IPS DF 6.9 (cell line): ENCODE results near the gene TIPARP.
"Not testable (repeated sequence)": the region's sequence is repeated elsewhere in the genome, so short reads cannot be mapped to it uniquely, and the experiment has no call there.

Experiments used
- DNase-seq: peaks from one replicate; pipeline ENCODE4 v3.0.0-alpha.2; 2013; ENCODE audit warnings: low read depth, low spot score
- H3K27ac ChIP-seq: one replicate; pipeline ENCODE4 v1.5.1; 2013; ENCODE audit warnings: low read length, control low read depth
- H3K27me3 ChIP-seq: 2 replicates; pipeline ENCODE4 v1.6.1; 2013; ENCODE audit warnings: mild to moderate bottlenecking, low read length; ENCODE audit not compliant: control insufficient read depth, insufficient read depth
- H3K36me3 ChIP-seq: 2 replicates; pipeline ENCODE4 v1.6.1; 2013; ENCODE audit warnings: low read length; ENCODE audit not compliant: control insufficient read depth, insufficient read depth
- H3K4me1 ChIP-seq: 2 replicates; pipeline ENCODE4 v1.6.1; 2013; ENCODE audit warnings: low read length; ENCODE audit not compliant: control insufficient read depth, insufficient read depth
- H3K4me3 ChIP-seq: 2 replicates; pipeline ENCODE4 v1.5.1; 2013; ENCODE audit warnings: mild to moderate bottlenecking, low read length
- H3K9me3 ChIP-seq: 2 replicates; pipeline ENCODE4 v1.6.1; 2013; ENCODE audit warnings: low read length, inconsistent platforms; ENCODE audit not compliant: control insufficient read depth, insufficient read depth
- WGBS: extraction: QIAGEN DNeasy Blood & Tissue Kit; methylation state at CpG from one replicate; pipeline ENCODE4 v1.1.7; 2013; ENCODE audit warnings: mixed read lengths, missing lambda C conversion rate; ENCODE audit not compliant: insufficient read length, insufficient coverage; 5-methylcytosine and 5-hydroxymethylcytosine counted together

The TIPARP gene

GRCh38 chr3:156711944-156712343 lies 37.6 kb downstream of the TIPARP start:
- not testable (repeated sequence) for H3K36me3 ChIP-seq, H3K4me3 ChIP-seq, H3K27me3 ChIP-seq, H3K4me1 ChIP-seq, H3K9me3 ChIP-seq, H3K27ac ChIP-seq, DNase-seq
- WGBS, result no CpG with 5 or more reads among the region's 4 CpGs

GRCh38 chr3:156716105-156716862 lies 41.9 kb downstream of the TIPARP start:
- Histone ChIP-seq H3K27me3 (no peaks in the 10 kb centered on the region), H3K4me1 (no peaks in the 10 kb centered on the region; the same call in 1 of the 2 replicates), H3K4me3 (no peak overlapping the region), H3K27ac (no peak overlapping the region), H3K36me3 (no peaks in the 10 kb centered on the region), H3K9me3 (no peaks in the 10 kb centered on the region)
- no peak for DNase-seq
- WGBS, result no CpG with 5 or more reads among the region's 6 CpGs

- no peaks in the 10 kb centered on the region for H3K27me3 ChIP-seq
- H3K9me3 ChIP-seq, result no peaks in the 10 kb centered on the region
- WGBS, result no CpG with 5 or more reads among the region's 3 CpGs
- H3K4me1 ChIP-seq, result no peaks in the 10 kb centered on the region; the same call in 1 of the 2 replicates
- H3K4me3 ChIP-seq, result no peak overlapping the region
- no peaks in the 10 kb centered on the region for H3K36me3 ChIP-seq
- H3K27ac ChIP-seq, result no peak overlapping the region
- DNase-seq, result no peak
Observed at GRCh38 chr3:156718622-156719306, 44.4 kb downstream of the TIPARP start.

DNA sequence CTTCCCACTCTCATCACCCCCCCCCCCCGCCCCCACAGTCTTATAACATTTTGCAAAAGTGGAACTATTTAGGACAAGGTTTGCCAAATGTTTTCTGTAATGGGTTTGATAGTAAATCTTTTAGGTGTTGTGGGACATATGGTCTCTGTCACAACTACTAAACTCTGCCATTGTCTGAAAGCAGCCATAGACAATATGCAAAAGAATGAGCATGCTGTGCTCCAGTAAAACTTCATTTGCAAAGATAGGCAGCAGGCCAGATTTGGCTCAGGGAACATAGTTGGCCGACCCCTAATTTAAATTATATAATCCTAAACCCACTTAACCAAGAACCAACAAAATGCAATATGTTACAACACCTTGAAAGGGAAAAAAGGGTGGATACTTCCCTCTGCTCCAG lies 46.4 kb downstream of the TIPARP start:
- Histone ChIP-seq H3K27ac (no peak overlapping the region), H3K4me1 (no peaks in the 10 kb centered on the region; the same call in 1 of the 2 replicates), H3K4me3 (no peak overlapping the region), H3K36me3 (no peaks in the 10 kb centered on the region), H3K27me3 (no peaks in the 10 kb centered on the region), H3K9me3 (no peaks in the 10 kb centered on the region)
- WGBS, result no CpG with 5 or more reads among the region's 2 CpGs
- DNase-seq, result no peak

- H3K9me3 ChIP-seq, result no peaks in the 10 kb centered on the region
- no peak overlapping the region for H3K4me3 ChIP-seq
- WGBS, result no CpG with 5 or more reads among the region's 2 CpGs
- DNase-seq, result no peak
- no peaks in the 10 kb centered on the region; the same call in 1 of the 2 replicates for H3K4me1 ChIP-seq
- H3K27me3 ChIP-seq, result no peaks in the 10 kb centered on the region
- H3K36me3 ChIP-seq, result no peaks in the 10 kb centered on the region
- H3K27ac ChIP-seq, result no peak overlapping the region
Observed at GRCh38 chr3:156721687-156722618, 47.6 kb downstream of the TIPARP start.

DNA sequence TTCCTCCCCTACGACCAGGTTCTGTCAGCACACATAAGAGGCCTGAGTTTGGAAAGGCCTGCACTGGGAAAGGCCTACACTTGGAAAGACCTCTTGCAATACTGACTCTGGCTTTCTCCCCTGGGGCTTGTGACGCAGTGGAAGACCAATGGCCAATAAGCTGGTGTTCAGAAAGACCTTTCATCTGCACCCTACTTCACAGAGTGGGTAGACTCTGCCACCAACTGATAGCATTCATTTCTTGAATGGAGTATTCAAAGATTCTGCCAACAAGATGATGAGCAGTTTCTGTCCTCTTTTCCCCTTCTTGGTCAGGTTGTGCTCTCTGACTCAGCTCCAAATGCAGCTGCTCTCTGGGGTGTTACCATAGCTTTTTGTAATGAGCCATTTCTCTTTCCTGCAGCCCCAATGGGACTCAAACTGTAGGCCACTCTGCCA lies 48.8 kb downstream of the TIPARP start:
- WGBS, result no CpG with 5 or more reads among the region's 2 CpGs
- Histone ChIP-seq H3K27me3 (no peaks in the 10 kb centered on the region), H3K9me3 (no peaks in the 10 kb centered on the region), H3K4me3 (no peak overlapping the region), H3K36me3 (no peaks in the 10 kb centered on the region), H3K4me1 (no peaks in the 10 kb centered on the region; the same call in 1 of the 2 replicates), H3K27ac (no peak overlapping the region)
- no peak for DNase-seq

DNA sequence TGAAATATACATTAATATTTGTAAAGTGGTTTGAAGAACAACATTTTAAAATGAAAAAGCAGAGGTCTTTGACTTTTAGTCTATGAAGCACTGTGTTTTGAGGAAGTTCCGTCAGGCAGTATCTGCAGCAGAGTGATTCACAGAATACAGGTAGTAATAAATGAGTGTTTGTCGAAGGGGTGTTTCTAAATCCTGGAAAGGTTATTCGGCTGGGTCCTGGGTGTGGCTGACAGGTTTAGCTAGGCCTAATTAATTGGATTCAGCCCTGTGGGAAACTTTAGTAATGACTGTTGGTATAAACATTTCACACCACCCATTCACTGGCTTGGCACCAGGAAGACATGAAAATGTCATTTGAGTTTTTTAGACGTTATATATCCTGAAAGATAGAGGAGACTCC lies 51.3 kb downstream of the TIPARP start:
- no peaks in the 10 kb centered on the region for H3K9me3 ChIP-seq
- H3K4me1 ChIP-seq, result no peaks in the 10 kb centered on the region; the same call in 1 of the 2 replicates
- H3K27ac ChIP-seq, result no peak overlapping the region
- no peaks in the 10 kb centered on the region for H3K36me3 ChIP-seq
- no CpG with 5 or more reads among the region's 4 CpGs for WGBS
- no peak overlapping the region for H3K4me3 ChIP-seq
- no peak for DNase-seq
- H3K27me3 ChIP-seq, result no peaks in the 10 kb centered on the region

DNA sequence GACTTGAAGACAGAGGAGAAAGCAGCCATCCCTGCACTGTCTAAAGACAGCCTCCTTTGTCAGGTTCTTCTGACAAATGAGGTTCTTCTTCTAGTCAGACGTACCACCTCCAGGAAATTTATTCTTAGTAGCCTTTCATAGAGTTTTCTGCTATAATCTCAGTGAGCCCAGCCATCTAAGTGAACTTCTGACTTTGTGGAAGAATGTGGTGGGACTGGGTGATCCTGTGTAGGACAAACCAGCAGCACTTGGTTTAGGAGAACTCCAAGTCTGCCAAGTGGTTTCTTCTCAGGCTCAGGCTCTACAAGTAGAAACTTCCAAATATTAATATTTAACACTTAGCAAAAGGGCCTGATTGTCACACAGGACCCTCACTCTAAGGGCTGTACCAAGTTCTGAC lies 52.1 kb downstream of the TIPARP start:
- H3K36me3 ChIP-seq, result no peaks in the 10 kb centered on the region
- no peaks in the 10 kb centered on the region for H3K4me1 ChIP-seq
- DNase-seq, result no peak
- H3K4me3 ChIP-seq, result no peak overlapping the region
- H3K27me3 ChIP-seq, result no peaks in the 10 kb centered on the region
- H3K27ac ChIP-seq, result no peak overlapping the region
- H3K9me3 ChIP-seq, result no peaks in the 10 kb centered on the region
- no CpG with 5 or more reads among the region's 1 CpG for WGBS

- H3K36me3 ChIP-seq, result no peaks in the 10 kb centered on the region
- no peaks in the 10 kb centered on the region for H3K9me3 ChIP-seq
- WGBS, result no CpG with 5 or more reads among the region's 3 CpGs
- no peaks in the 10 kb centered on the region for H3K27me3 ChIP-seq
- no peak overlapping the region for H3K27ac ChIP-seq
- no peak overlapping the region for H3K4me3 ChIP-seq
- no peak for DNase-seq
- H3K4me1 ChIP-seq, result no peaks in the 10 kb centered on the region
Observed at GRCh38 chr3:156727519-156728205, 53.3 kb downstream of the TIPARP start.
